K562 (cell line): ENCODE results near the gene NHLH1. TPM values are rescaled to one million over a fixed set of nuclear protein-coding genes. Genes with fewer than 3 reads are reported as not detected.
A peak's percentile ranks its signal among the peaks of the same experiment; 100 is the strongest.

Source experiments
- FOXK2 ChIP-seq, 2 experiments: fragments of 450-650 bp; IDR thresholded peaks in 1 of 2; conservative IDR thresholded peaks in 1 of 2; 2 replicates each; pipeline ENCODE4 v1.6.1; 2016; ENCODE audit warnings: low read depth in 2 of 2, mild to moderate bottlenecking in 1 of 2
- KDM5B ChIP-seq: fragments of 200-600 bp; sonication (generic); IDR thresholded peaks from 2 replicates; pipeline ENCODE4 v1.6.1; 2012; ENCODE audit warnings: low read depth, mild to moderate bottlenecking, moderate library complexity, low read length, control low read depth, inconsistent platforms; ENCODE audit not compliant: insufficient replicate concordance
- PHF8 ChIP-seq: fragments of 200-600 bp; sonication (generic); IDR thresholded peaks from 2 replicates; pipeline ENCODE4 v1.6.1; 2012; ENCODE audit warnings: mixed run types, mild to moderate bottlenecking, inconsistent platforms, low read length, moderate library complexity, borderline replicate concordance
- POLR2G ChIP-seq: fragments of 200-400 bp; formaldehyde crosslinking; IDR thresholded peaks from 2 replicates; pipeline ENCODE4 v1.6.1; 2017; ENCODE audit warnings: low read depth, mild to moderate bottlenecking, antibody characterized with exemption, low read length, moderate library complexity
- RBM39 ChIP-seq: fragments of 200-400 bp; formaldehyde crosslinking; optimal IDR thresholded peaks from 2 replicates; pipeline ENCODE3; 2018; ENCODE audit warnings: low read depth, low read length
- SIN3B ChIP-seq: fragments of 450-650 bp; IDR thresholded peaks from 2 replicates; pipeline ENCODE4 v1.6.1; 2017; ENCODE audit warnings: low read depth, mild to moderate bottlenecking, moderate library complexity
- SMARCA5 ChIP-seq: fragments of 450-650 bp; IDR thresholded peaks from 2 replicates; pipeline ENCODE4 v1.6.1; 2016
- SOX6 ChIP-seq: fragments of 450-650 bp; IDR thresholded peaks from 2 replicates; pipeline ENCODE4 v1.6.1; 2014; ENCODE audit warnings: mild to moderate bottlenecking
- ZBTB1 ChIP-seq: sonication (generic); formaldehyde crosslinking; IDR thresholded peaks from 2 replicates; pipeline ENCODE4 v1.8.1; 2023; ENCODE audit warnings: missing genetic modification reagents, low read depth, mild to moderate bottlenecking, borderline replicate concordance
- ZNF143 ChIP-seq: sonication (generic); formaldehyde crosslinking; IDR thresholded peaks from 2 replicates; pipeline ENCODE4 v1.9.0; 2022; ENCODE audit warnings: mild to moderate bottlenecking, missing genetic modification reagents
- polyA plus RNA-seq, 8 experiments: library from polyadenylated mRNA; depleted of rRNA in 4 of 8; stranded (reverse) in 5 of 8; unstranded in 3 of 8; fragments of >200 nt; fragmentation: Nextera tagmentation in 2 of 8; fragmentation: Illumina TruSeq in 1 of 8; extraction: Ambion mirVana in 2 of 8; extraction: Trizol in 1 of 8; gene quantifications; 2 replicates each; pipeline versions ENCODE4 v1.2.1 to v1.2.3, GENCODE V29; 2011 to 2014; ENCODE audit warnings: inconsistent platforms in 1 of 8, missing spikeins in 1 of 8
- total RNA-seq, 7 experiments: library from RNA; depleted of rRNA in 6 of 7; stranded (reverse); fragments of >200 nt in 6 of 7; fragmentation: Illumina TruSeq in 2 of 7; extraction: Trizol in 2 of 7; gene quantifications; 2 replicates each; pipeline versions ENCODE4 v1.2.1 to v1.2.3, GENCODE V29; 2011 to 2021; ENCODE audit warnings: low replicate concordance in 1 of 7
- TF ChIP-seq, protein P1 (sequence below): conservative IDR thresholded peaks from 2 replicates; pipeline ENCODE4 v1.6.1; 2011; ENCODE audit warnings: low read depth, mild to moderate bottlenecking, low read length; ENCODE audit not compliant: control insufficient read depth
- TF ChIP-seq, protein P2 (sequence below): sonication (generic); formaldehyde crosslinking; IDR thresholded peaks from 2 replicates; pipeline ENCODE4 v1.8.1; 2023; ENCODE audit warnings: mild to moderate bottlenecking, missing genetic modification reagents
- TF ChIP-seq, protein P3 (sequence below): fragments of 250-450 bp; sonication (Bioruptor Pico); IDR thresholded peaks from 2 replicates; pipeline ENCODE4 v1.8.0; 2021; ENCODE audit warnings: borderline replicate concordance, mild to moderate bottlenecking, moderate library complexity; ENCODE audit not compliant: poor library complexity, severe bottlenecking

Gene NHLH1
- total and polyA plus RNA-seq, 9 of the 15 experiments (the other 6 are each of a cell fraction or from before 2014, with no cell fraction given) = 0.09 to 1.3 (median 0.35) TPM; not detected in 1

DNA sequence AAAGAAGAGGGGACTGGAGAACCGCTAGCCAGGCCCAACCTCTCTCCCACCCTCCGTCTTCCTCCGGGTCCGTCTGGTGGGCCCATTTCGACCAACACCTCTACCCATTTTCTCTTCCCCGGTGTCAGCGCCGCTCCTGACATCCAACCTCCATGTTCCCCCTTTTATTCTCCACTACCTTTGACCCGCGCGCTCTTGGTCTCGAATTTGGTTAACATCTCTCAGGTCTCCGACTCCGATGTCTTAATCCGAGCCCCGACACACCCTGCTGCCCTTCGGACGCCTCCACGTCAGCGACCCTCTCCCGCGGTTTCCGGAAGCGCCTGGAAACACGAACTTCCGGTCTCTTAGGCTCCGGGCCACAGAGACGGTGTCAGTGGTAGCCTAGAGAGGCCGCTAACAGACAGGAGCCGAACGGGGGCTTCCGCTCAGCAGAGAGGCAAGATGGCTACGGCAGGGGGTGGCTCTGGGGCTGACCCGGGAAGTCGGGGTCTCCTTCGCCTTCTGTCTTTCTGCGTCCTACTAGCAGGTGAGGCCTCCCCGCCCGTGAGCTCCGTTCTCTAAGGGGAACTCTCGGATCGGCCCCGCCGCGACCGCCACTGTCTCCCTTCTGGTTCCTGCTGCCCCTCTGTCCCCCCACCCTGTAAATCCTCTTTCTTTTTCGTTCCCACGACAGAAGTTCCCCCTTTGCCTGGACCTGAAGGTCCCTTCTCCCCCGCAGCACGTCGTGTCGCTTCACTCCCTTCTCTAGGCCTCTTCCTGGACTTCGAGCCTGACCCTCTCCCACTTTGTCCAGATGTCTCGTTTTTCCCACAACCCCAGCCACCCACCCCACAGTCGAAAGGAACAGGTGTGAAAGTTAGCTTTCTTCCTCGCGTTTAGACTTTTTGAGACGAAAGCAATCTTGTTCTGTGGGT lies 23.7 kb upstream of the NHLH1 start, which contains the start of the genes COPA and NCSTN (continued):
- TF ChIP-seq, protein P1, sequence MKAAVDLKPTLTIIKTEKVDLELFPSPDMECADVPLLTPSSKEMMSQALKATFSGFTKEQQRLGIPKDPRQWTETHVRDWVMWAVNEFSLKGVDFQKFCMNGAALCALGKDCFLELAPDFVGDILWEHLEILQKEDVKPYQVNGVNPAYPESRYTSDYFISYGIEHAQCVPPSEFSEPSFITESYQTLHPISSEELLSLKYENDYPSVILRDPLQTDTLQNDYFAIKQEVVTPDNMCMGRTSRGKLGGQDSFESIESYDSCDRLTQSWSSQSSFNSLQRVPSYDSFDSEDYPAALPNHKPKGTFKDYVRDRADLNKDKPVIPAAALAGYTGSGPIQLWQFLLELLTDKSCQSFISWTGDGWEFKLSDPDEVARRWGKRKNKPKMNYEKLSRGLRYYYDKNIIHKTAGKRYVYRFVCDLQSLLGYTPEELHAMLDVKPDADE = peak; percentile 77
- peak; percentile 95 for TF ChIP-seq PHF8
- 0 out of 2 replicates have a peak, but pooled peaks have one; percentile 26 for TF ChIP-seq ZNF143
- peak; percentile 51 for TF ChIP-seq SOX6
- TF ChIP-seq SMARCA5 = peak; percentile 36; the same call in 1 of the 2 replicates
- peak; percentile 90 for TF ChIP-seq KDM5B
- TF ChIP-seq, protein P2, sequence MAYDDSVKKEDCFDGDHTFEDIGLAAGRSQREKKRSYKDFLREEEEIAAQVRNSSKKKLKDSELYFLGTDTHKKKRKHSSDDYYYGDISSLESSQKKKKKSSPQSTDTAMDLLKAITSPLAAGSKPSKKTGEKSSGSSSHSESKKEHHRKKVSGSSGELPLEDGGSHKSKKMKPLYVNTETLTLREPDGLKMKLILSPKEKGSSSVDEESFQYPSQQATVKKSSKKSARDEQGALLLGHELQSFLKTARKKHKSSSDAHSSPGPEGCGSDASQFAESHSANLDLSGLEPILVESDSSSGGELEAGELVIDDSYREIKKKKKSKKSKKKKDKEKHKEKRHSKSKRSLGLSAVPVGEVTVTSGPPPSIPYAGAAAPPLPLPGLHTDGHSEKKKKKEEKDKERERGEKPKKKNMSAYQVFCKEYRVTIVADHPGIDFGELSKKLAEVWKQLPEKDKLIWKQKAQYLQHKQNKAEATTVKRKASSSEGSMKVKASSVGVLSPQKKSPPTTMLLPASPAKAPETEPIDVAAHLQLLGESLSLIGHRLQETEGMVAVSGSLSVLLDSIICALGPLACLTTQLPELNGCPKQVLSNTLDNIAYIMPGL (CRISPR knock-in tag) = peak; percentile 19; the same call in 1 of the 2 replicates
- TF ChIP-seq POLR2G = peak; percentile 98
- peak; percentile 94 for TF ChIP-seq SIN3B
- TF ChIP-seq FOXK2 (conservative IDR thresholded peaks at IDR 0.05 in 1 of 2, IDR thresholded peaks at IDR 0.05 in 1 of 2; ENCODE audit: low read depth in 2 of 2) = peak; percentile 49 to 56; a peak in 2 of 4 replicates
- TF ChIP-seq ZBTB1 (CRISPR knock-in tag) = no peak
- TF ChIP-seq, protein P3, sequence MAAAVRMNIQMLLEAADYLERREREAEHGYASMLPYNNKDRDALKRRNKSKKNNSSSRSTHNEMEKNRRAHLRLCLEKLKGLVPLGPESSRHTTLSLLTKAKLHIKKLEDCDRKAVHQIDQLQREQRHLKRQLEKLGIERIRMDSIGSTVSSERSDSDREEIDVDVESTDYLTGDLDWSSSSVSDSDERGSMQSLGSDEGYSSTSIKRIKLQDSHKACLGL = no peak
- TF ChIP-seq RBM39 = peak; percentile 14
